Ishikawa (cell line): ENCODE results near the gene NEU3.

Source experiments
- CEBPB ChIP-seq: IDR thresholded peaks from 2 replicates; pipeline ENCODE4 v1.6.1; 2012
- CREB1 ChIP-seq: IDR thresholded peaks from 2 replicates; pipeline ENCODE4 v1.6.1; 2012; ENCODE audit warnings: low read depth
- EP300 ChIP-seq: IDR thresholded peaks from 2 replicates; pipeline ENCODE4 v1.6.1; 2012; ENCODE audit warnings: borderline replicate concordance
- FOXM1 ChIP-seq: IDR thresholded peaks from 2 replicates; pipeline ENCODE4 v1.6.1; 2012; ENCODE audit warnings: low read depth, borderline replicate concordance
- NFIC ChIP-seq: IDR thresholded peaks from 2 replicates; pipeline ENCODE4 v1.6.1; 2012
- RAD21 ChIP-seq: IDR thresholded peaks from 2 replicates; pipeline ENCODE4 v1.6.1; 2012; ENCODE audit warnings: low read depth
- TAF1 ChIP-seq: IDR thresholded peaks from 2 replicates; pipeline ENCODE4 v1.6.1; 2012; ENCODE audit warnings: low read depth, mild to moderate bottlenecking
- TEAD4 ChIP-seq: IDR thresholded peaks from 2 replicates; pipeline ENCODE4 v1.6.1; 2012
- YY1 ChIP-seq: IDR thresholded peaks from 2 replicates; pipeline ENCODE4 v1.6.1; 2012; ENCODE audit warnings: low read depth
- ZBTB7A ChIP-seq: IDR thresholded peaks from 2 replicates; pipeline ENCODE4 v1.6.1; 2012; ENCODE audit warnings: low read depth
- TF ChIP-seq, protein P1 (sequence below): IDR thresholded peaks from 2 replicates; pipeline ENCODE4 v1.6.1; 2012; ENCODE audit warnings: low read depth, mild to moderate bottlenecking
- TF ChIP-seq, protein P2 (sequence below): IDR thresholded peaks from 2 replicates; pipeline ENCODE4 v1.6.1; 2012
- TF ChIP-seq, protein P3 (sequence below): IDR thresholded peaks from 2 replicates; pipeline ENCODE4 v1.6.1; 2012

DNA sequence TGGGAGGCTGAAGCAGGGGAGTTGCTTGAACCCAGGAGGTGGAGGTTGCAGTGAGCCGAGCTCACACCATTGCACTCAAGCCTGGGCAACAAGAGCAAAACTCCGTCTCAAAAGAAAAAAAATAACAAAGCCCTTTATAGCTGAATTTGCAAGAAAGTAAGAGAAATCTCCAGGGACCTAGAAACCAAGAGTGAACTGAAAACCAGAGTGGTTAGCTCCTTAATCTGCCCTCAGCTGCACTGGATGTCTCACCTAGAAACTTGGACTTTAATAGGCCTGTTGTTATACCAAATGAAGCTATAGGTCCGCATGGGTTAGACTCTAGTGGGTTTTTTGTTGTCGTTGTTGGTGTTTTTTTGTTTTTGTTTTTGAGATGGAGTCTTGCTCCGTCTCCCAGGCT is 4.1 kb downstream of the NEU3 start:
- TF ChIP-seq EP300 (no peak), FOXM1 (no peak), TAF1 (no peak), RAD21 (no peak), TEAD4 (no peak), NFIC (no peak), CEBPB (no peak), YY1 (no peak), CREB1 (no peak), ZBTB7A (no peak)
- TF ChIP-seq, protein P1, sequence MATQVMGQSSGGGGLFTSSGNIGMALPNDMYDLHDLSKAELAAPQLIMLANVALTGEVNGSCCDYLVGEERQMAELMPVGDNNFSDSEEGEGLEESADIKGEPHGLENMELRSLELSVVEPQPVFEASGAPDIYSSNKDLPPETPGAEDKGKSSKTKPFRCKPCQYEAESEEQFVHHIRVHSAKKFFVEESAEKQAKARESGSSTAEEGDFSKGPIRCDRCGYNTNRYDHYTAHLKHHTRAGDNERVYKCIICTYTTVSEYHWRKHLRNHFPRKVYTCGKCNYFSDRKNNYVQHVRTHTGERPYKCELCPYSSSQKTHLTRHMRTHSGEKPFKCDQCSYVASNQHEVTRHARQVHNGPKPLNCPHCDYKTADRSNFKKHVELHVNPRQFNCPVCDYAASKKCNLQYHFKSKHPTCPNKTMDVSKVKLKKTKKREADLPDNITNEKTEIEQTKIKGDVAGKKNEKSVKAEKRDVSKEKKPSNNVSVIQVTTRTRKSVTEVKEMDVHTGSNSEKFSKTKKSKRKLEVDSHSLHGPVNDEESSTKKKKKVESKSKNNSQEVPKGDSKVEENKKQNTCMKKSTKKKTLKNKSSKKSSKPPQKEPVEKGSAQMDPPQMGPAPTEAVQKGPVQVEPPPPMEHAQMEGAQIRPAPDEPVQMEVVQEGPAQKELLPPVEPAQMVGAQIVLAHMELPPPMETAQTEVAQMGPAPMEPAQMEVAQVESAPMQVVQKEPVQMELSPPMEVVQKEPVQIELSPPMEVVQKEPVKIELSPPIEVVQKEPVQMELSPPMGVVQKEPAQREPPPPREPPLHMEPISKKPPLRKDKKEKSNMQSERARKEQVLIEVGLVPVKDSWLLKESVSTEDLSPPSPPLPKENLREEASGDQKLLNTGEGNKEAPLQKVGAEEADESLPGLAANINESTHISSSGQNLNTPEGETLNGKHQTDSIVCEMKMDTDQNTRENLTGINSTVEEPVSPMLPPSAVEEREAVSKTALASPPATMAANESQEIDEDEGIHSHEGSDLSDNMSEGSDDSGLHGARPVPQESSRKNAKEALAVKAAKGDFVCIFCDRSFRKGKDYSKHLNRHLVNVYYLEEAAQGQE: no peak
- TF ChIP-seq, protein P2, sequence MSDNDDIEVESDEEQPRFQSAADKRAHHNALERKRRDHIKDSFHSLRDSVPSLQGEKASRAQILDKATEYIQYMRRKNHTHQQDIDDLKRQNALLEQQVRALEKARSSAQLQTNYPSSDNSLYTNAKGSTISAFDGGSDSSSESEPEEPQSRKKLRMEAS: no peak
- TF ChIP-seq, protein P3, sequence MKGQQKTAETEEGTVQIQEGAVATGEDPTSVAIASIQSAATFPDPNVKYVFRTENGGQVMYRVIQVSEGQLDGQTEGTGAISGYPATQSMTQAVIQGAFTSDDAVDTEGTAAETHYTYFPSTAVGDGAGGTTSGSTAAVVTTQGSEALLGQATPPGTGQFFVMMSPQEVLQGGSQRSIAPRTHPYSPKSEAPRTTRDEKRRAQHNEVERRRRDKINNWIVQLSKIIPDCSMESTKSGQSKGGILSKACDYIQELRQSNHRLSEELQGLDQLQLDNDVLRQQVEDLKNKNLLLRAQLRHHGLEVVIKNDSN: no peak
